NCI-H187 (cell line): ENCODE measurements around the gene GCNT1.
"Not testable (repeated sequence)": the region's sequence is repeated elsewhere in the genome, so short reads cannot be mapped to it uniquely, and the experiment has no call there.

Source experiments
- DNase-seq, 2 experiments: peaks; one replicate each; lab custom pipeline; 2025; lab: John Stamatoyannopoulos, UW

GCNT1 gene

DNA sequence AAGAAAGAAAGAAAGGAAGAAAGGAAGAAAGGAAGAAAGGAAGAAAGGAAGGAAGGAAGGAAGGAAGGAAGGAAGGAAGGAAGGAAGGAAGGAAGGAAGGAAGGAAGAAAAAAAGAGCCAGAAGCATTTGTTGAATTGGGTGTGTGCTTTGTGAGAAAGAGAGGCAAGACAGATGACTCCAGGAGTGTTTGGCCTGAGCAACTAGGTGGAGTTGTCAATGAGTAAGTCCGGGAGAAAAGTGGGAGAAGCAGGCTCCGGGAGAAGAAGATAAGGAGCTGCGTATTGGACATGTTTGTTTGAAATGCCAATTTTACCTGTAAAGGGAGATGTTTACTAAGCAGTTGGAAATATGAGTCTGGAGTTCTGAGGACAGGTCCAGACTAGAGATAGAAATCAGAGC is 15.1 kb upstream of the GCNT1 start:
- no peak for DNase-seq

DNA sequence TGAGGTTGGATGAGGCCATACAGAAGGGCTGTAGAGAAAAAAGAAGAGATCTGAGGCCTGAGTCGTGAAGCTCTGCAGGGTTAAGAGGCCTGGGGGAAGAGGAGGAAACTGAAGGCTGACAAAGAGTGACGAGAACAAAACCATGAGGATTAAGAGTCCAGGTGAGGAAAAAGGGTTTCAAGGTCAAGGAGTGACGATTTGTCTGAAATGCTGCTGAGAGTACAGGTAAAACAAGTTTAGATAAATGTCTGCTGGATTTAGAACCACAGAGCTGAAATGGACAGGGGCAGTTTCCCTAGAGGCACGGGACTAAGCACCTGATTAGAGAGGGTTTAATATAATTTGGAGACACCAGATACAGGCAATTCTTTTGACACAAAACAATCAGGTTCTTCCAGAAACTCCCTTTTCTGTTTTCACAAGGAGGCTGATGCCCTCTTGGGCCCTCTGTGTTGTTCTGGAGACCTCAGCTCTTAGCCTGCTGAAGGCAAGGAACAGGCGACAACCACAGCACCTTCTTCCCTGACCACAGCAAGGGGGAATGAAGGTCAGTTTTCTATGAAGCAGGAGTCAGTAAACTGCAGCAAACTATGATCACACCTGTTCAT is 14.6 kb upstream of the GCNT1 start:
- DNase-seq = no peak

DNA sequence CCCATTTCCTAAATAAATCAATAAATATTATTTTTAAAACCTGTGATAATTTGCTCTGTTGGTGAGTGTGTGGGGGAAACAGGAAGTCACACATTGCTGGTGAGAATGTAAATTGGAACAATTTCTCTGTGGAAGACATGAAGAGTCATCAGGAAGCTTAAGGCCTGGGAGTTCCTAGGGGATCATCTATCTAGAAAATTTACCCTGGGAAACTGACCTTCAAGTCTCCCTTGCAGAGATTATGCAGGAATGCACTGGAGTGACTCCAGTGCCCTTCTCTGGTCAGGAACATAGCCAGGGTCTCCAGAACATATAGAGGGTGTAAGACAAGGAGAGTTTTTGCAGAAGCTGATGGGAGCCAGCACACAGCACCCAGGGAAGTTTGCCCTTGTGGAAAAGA is 13.0 kb upstream of the GCNT1 start:
- no peak for DNase-seq

DNA sequence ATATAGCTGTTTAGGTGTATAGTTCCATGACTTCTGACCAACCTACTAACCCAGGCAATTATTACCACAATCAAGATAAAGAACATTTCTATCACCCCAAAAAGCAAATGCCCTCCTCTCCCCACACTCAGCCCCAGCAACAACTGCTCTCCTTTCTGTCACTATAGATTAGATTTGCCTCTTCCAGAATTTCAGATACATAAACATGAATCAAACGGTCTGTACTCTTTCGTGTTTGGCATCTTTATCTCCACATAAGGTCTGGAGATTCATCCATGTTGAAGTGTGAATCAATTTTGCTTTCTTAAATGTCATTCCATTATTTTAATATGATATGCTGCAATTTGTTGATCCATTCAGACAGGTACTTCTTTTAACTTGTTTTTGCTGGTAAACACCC is 10.5 kb upstream of the GCNT1 start:
- no peak for DNase-seq

DNA sequence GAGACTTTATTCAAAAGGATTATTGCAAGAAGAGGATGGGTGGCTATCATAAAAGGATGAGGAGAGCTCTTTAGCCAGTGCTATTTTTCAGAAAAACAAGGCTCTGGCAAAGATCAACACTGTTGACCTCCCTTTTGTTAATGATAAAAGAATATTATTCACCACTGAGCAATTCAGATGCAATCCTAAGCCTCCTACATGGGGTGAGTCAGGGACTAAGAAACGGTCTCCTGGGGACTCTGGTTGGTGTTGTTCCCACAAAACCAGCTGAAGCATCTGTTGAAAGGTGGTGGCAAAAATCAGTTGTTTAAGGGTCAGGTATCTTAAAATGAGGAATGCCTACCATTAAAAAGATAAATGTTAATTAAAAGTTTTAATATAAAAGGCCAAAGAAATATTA is 7.7 kb upstream of the GCNT1 start:
- DNase-seq = no peak

DNA sequence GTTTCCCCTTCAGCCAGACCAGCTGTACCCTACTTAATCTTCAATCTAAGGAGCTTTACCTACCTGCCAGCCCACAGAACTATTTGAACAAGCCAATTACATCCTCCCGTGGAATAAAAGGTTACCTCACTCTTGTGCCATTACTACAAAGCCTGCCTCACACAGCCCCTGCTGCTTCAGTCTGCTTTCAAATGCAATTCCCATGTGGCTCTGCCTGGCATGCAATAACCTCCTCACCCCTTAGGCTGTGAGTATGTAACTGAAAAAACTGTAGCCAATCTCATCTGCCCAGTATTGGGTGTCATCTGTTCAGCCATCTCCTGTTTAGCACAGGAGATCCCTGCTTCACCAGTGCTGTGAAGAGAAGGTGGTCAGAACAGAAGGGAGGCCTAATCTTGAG is 6.1 kb upstream of the GCNT1 start:
- DNase-seq = no peak

DNA sequence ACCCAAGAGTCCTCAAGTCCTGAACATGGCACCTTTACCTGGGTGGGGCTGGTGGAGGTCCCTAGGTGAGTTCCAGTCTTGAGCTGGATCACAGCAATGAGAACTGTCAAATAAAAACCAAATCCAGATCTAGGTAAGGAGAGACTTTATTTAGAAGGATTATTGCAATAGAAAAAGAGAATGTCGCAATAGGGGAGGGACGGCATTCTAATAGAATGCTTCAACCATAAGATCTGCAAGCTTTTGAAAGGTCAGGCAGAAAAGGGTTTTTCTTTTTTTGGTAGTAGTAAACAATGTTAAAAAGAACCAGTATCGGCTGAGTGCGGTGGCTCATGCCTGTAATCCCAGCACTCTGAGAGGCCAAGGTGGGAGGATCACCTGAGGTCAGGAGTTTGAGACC is 5.2 kb upstream of the GCNT1 start:
- no peak for DNase-seq

DNA sequence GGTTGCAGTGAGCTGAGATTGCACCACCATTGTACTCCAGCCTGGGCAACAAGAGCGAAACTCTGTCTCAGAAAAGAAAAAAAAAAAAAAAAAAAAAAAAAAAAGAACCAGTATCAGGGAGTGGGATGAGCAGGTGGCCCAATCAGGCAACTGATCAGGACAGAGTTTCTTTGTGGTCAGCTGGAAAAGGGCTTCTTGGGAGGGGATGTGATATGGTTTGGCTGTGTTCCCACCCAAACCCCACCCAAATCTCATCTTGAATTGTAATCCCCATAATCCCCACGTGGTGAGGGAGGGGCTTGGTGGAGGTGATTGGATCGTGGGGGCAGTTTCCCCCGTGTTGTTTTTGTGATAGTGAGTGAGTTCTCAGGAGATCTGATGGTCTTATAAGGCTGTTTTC is 4.7 kb upstream of the GCNT1 start:
- no peak for DNase-seq

DNA sequence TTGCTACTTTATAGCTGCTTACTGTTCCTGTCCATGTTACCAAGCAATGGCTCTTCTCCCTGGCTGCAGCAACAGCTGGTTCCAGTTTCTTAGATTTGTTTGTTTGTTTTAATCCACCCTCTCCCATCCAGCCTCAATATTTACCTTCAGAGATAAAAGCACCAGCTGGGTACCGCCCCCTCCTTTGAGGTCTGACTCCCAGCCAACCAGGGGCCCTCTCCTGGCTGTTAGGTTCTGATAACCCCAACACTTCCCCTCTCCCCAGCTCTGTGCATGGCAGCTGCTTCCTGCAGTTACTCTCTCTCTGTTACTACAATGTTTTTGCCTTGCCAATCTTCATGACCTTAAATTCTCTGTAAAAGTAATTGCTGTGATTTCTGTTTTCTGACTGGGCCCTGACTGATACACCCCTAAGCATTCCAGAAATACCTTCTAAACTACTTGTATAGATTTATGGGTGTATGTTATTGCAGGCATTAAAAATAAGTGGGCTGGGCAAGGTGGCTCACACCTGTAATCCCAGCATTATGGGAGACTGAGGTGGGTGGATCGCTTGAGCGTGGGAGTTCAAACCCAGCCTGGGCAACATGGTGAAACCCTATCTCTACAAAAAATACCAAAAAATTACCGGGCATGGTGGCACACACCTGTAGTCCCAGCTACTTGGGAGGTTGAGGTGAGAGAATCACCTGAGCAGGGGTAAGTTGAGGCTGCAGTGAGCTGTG is 2.6 kb upstream of the GCNT1 start:
- peak in 1 of 2 experiments; percentile 37 for DNase-seq

DNA sequence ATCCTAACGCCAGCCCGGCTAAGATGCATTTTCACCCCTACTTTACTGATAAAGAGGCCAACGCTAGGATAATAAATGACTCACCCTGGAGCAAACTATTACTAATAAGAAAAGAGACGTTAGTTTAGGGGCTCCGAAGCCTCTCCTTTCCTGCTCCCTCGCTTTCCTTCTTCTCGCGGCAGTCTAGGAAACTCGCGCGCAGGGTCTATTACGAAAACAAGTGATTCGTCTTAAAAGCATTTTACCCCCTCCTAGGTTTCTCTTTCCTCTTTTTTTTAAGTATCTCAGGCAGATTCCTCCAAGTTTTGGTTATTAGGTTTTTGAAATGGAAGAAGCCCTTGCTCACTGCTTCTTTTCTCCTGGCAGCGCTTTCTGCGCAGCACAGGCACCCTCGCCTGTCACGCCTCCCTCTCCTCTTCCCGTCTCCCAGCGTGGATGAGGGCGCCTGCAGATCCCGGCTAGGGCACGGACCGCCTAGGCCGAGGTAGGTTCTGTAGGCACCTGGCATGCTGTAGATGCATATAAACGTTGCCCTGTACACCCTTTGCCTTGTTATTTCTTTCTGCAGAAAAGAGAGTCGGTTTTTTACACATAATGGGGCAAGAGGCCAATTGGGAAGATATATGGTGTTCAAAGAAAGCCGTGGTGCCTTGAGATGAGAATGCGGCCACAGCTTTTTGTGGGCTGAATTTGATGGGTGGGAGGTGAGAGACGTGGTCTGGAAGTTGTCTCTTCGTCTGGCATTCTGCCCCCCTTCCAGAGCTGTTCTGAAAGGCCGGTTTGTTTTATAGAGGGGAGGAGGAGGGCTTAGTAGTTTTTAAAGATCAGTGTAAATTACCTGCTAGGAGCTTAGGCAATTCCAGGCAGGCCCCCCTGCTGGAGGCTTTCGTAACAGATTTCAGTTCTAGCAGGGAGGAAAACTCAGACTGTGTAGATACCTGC is 983 bp downstream of the GCNT1 start:
- DNase-seq = no peak

DNA sequence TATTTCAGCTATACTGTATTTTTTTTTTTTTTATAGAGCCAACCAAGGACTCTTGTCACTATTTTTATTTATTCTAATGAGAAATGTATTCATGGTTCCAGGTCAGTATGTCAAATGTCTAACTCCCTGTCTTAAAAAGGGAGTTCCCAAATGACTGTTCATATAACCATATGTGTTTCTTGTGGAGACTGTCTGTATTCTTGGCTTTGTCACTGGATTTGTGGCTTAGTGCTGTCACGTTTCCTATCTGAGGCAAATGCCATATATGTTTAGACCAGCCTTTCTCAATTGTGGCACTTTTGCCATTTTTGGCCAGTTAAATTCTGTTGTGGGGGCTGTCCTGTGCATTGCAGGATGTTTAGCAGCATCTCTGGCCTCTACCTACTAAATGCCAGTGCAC is 3.1 kb downstream of the GCNT1 start:
- DNase-seq = no peak

DNA sequence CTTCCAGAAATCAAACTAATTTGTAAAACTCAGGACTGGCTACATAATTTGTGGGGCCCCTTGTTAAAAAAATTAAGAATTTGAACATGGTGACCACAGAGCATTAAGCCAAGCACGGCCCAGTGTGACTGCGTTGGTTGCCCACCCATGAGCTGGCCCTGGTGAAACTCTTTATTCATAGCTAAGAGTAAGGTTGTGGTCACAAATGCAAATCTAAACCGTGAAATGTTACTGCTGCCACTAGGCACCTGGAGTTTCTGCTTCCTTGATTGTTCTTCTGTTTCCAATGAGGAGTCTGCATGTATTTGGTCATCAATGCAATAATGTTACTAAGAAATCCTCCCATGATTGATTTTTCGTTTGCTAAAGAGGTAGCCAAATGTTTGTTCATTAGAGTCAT is 4.2 kb downstream of the GCNT1 start:
- no peak for DNase-seq

DNA sequence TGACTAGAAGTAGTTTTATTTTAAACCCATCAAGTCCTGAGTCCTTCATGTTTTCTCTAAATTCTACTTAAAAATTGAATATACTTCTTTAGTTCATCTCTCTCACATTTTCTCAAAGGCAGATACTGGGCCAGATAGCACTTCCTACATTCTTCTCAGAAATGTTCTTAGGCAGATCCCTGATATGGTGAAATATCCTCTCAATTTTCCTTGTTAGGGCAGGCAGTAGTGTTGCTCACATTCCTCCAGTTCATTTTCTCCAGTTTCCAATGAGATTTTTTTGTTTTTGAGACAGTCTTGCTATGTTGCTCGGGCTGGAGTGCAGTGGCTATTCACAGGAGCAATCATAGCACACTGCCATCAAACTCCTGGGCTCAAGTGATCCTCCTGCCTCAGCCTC is 5.7 kb downstream of the GCNT1 start:
- DNase-seq = no peak

DNA sequence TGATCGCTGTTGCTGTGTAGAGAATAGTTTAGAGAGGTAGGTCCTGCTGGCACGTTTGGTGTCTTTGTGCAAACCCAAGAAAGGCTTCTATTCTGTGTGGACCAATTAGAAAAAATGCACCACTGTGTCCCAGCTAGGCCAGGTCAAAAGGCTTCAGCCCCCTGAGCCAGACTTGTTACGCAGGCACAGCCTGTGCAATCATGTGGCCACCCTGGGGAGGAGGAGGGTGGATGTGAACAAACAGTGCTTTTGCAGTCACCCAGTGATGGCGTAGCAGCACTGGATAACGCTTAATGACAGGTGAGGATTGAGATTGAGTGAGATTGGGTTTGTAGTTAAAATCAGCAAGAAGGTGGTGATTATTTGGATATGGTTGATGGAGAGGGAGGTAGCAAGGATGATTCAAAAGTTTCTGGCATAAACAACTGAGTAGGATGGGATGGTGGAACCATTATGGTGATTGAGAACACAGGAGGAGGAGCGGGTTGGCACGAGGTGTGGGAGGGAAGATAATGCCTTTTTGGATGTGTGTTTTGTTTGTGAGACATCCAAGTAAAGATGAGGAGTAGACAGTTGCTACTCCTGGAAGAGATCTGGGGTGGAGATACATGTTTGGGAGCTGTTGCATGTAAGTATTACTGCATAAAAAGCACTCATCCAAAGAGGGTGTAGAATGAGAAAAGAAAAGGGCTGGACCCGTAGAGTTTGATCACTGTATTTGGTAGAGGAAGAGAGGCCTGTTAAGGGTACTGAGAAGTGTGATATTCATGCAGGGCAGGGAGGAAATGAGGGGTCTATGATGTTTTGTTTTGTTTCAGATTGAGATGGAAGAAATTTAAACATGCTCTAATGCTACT is 6.7 kb downstream of the GCNT1 start:
- DNase-seq = no peak

DNA sequence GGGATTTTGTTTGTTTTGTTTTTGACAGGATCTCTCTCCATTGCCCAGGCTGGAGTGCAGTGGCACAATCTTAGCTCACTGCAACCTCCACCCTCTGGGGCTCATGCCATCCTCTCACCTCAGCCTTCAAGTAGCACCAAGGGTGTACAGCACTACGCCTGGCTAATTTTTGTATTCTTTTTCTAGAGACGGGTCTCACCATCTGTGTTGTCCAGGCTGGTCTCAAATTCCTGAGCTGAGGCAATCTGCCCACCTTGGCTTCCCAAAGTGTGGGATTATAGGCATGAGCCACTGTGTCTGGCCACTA is 7.3 kb downstream of the GCNT1 start:
- no peak for DNase-seq

DNA sequence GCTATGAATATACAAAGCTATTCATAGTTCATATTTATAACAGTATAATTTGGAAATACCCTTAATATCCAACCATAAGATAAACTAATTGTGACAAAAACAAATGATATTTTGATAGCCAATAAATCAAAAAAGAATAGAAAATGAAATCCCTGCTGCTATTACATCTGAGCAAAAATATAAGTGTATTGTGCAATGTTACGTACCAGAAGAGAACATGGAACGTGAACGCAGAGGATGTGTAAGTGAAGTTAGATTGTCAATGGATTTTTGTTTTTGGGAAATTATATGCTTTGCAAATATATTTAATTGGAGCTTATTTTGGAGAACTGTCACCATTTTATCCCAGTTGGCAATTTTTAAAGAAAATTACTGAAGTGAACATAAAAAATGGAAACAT is 15.4 kb downstream of the GCNT1 start:
- no peak for DNase-seq

DNA sequence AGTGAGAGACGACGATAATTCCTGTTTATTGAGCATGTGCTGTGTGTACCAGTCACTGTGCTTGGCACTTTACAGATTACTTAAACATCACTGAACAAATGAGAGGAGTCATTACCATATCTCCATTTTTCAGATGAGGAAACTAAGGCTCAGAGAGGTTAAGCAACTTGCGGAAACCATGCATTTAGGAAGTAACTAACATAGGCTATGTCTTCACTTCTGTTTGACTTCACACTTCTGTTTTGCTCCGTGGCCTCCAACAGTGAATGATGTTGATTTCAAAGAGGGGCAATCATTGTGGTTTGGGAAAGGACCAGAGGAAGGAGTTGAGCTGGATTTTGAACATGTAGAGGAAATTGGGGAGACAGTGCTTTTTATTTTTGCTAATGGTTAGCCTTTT is 16.7 kb downstream of the GCNT1 start:
- DNase-seq = no peak

DNA sequence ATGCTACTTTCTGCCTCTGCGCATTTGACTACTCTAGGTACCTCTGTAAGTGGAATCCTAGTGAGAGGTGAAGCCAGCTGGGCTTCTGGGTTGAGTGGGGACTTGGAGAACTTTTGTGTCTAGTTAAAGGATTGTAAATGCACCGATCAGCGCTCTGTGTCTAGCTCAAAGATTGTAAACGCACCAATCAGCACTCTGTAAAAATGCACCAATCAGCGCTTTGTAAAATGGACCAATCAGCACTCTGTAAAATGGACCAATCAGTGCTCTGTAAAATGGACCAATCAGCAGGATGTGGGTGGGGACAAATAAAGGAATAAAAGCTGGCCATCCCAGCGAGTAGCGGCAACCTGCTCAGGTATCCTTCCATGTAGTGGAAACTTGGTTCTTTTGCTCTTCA is 18.8 kb downstream of the GCNT1 start:
- not testable (repeated sequence) for DNase-seq

DNA sequence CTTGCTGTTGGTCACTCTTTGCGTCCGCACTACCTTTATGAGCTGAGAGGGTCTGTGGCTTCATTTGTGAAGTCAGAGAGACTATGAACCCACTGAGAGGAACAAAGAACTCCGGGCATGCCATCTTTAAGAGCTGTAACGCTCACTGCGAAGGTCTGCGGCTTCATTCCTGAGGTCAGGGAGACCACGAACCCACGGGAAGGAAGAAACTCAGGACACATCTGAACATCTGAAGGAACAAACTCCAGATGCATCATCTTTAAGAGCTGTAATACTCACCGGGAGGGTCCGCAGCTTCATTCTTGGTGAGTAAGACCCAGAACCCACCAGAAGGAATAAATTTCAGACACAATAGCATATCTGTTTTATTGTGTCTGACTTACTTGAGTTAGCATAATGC is 19.2 kb downstream of the GCNT1 start:
- no peak for DNase-seq

DNA sequence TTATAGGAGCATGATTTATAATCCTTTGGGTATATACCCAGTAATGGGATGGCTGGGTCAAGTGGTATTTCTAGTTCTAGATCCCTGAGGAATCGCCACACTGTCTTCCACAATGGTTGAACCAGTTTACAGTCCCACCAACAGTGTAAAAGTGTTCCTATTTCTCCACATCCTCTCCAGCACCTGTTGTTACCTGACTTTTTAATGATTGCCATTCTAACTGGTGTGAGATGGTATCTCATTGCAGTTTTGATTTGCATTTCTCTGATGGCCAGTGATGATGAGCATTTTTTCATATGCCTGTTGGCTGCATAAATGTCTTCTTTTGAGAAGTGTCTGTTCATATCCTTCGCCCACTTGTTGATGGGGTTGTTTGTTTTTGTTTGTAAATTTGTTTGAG is 20.4 kb downstream of the GCNT1 start:
- DNase-seq = not testable (repeated sequence)

DNA sequence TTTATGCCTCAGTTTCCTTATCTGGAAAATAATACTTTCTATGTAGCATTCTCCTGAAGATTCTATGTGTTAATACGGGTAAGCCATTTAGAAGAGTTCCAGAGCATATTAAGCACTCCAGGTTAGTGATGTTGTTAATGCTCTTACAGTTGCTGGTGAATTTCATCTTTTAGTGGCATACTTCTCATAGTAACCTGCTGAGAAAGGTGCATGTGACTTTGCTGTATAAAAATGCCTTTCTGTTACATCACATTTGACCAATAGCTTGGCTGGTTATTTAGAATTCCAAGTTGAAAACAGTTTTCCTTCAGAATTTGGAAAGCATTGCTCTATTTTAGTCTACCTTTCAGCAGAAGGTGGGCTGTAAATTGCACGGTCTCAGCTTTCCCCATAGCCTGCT is 27.2 kb downstream of the GCNT1 start:
- DNase-seq = no peak

DNA sequence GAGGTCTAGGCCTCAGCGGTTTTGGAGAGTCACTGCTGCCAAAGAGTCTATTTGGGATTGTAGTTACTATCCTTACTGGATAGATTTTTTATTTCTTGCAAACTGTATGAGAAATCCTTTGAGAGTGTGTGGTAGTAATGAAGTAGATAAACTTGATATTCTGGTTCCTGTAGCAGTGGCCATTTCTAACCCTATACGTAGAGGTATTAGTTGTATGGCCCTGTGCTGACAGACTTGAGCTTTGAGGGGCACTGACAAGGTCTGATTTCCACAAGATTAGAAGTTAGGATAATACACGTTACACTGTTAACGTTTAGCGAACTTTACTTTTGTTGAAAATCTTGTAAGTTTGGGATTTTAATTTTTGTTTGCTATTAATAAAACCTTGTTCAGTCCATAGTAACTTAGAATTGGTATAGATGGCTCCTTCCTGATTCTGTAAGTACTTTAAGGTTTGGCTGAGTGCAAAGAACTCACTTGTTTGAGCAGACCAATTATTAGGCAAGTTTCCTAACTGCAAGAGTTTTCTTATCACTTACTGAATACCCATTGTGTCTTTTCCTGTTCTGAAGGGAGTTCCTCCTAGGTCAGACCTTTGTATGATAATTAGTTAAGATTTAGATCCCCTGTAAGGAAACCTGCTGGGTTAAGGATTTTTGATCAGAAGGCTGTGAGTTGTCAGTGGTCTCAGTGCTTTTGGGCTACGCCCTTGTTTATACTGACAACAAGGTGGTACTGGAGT is 31.4 kb downstream of the GCNT1 start:
- DNase-seq = no peak
